Vagina (tissue), 2 donors: Measurements from ENCODE around the gene TMEM108.

ENCODE experiments used
- POLR2A ChIP-seq, 2 donors: fragments of 450-650 bp; IDR thresholded peaks; one replicate each; pipeline ENCODE4 v1.6.1; 2017; ENCODE audit warnings: antibody characterized with exemption in 2 of 2, mild to moderate bottlenecking in 2 of 2, moderate library complexity in 2 of 2
- TF ChIP-seq, protein P1 (sequence below), 3 experiments: fragments of 450-650 bp in 2 of 3; fragments of 200-600 bp in 1 of 3; sonication (generic) in 1 of 3; IDR thresholded peaks; one replicate each; pipeline ENCODE4 v1.5.1; 2017 to 2019; ENCODE audit warnings: antibody characterized with exemption in 3 of 3, mild to moderate bottlenecking in 2 of 3, moderate library complexity in 2 of 3

GRCh38 chr3:133236901-133237300 is 198.7 kb downstream of the TMEM108 start:
- TF ChIP-seq, protein P1, sequence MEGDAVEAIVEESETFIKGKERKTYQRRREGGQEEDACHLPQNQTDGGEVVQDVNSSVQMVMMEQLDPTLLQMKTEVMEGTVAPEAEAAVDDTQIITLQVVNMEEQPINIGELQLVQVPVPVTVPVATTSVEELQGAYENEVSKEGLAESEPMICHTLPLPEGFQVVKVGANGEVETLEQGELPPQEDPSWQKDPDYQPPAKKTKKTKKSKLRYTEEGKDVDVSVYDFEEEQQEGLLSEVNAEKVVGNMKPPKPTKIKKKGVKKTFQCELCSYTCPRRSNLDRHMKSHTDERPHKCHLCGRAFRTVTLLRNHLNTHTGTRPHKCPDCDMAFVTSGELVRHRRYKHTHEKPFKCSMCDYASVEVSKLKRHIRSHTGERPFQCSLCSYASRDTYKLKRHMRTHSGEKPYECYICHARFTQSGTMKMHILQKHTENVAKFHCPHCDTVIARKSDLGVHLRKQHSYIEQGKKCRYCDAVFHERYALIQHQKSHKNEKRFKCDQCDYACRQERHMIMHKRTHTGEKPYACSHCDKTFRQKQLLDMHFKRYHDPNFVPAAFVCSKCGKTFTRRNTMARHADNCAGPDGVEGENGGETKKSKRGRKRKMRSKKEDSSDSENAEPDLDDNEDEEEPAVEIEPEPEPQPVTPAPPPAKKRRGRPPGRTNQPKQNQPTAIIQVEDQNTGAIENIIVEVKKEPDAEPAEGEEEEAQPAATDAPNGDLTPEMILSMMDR (IDR thresholded peaks at IDR 0.05), result no peak
- TF ChIP-seq POLR2A (IDR thresholded peaks at IDR 0.05), result no peak
